HL-60 (cell line): ENCODE results near the gene TNS2.

Experiments used
- POLR2AphosphoS5 ChIP-seq: IDR thresholded peaks from 2 replicates; pipeline ENCODE4 v1.6.1; 2012; ENCODE audit warnings: low read depth
- TF ChIP-seq, protein P1 (sequence below): IDR thresholded peaks from one replicate; pipeline ENCODE4 v1.5.1; 2011; ENCODE audit warnings: low read length, control low read depth, inconsistent platforms; ENCODE audit not compliant: insufficient read depth

DNA sequence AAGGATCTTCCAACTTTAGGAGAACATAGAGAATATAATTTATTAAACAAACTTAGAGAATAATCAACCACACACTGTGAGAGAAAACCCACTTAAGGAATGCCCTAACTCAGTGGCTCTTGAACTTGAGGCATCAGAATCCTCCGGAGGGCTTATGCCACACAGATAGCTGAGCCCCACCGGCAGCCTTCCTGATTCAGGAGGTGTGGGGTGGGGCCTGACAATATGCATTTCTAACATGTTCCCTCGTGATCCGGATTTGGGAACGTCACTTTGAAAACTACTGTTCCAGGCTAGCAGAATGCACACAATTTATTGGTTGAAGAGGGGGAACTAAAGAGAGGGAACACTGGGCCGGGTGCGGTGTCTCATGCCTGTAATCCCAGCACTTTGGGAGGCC is 51.4 kb downstream of the TNS2 start:
- TF ChIP-seq POLR2AphosphoS5, result no peak
- TF ChIP-seq, protein P1, sequence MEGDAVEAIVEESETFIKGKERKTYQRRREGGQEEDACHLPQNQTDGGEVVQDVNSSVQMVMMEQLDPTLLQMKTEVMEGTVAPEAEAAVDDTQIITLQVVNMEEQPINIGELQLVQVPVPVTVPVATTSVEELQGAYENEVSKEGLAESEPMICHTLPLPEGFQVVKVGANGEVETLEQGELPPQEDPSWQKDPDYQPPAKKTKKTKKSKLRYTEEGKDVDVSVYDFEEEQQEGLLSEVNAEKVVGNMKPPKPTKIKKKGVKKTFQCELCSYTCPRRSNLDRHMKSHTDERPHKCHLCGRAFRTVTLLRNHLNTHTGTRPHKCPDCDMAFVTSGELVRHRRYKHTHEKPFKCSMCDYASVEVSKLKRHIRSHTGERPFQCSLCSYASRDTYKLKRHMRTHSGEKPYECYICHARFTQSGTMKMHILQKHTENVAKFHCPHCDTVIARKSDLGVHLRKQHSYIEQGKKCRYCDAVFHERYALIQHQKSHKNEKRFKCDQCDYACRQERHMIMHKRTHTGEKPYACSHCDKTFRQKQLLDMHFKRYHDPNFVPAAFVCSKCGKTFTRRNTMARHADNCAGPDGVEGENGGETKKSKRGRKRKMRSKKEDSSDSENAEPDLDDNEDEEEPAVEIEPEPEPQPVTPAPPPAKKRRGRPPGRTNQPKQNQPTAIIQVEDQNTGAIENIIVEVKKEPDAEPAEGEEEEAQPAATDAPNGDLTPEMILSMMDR, result no peak
